AG10803 (cell line): ENCODE measurements around the gene SLC2A5.

ENCODE experiments used
- DNase-seq: peaks from one replicate; pipeline ENCODE4 v3.0.0; 2010; ENCODE audit warnings: low read depth
- H3K4me3 ChIP-seq: 2 replicates; pipeline ENCODE4 v1.5.1; 2011; ENCODE audit warnings: mild to moderate bottlenecking, low read length, control low read depth
- TF ChIP-seq, protein P1 (sequence below): conservative IDR thresholded peaks from 2 replicates; pipeline ENCODE4 v1.5.1; 2011; ENCODE audit warnings: mild to moderate bottlenecking, low read length, control low read depth, inconsistent platforms

The SLC2A5 gene

GRCh38 chr1:9061252-9061960, 8.0 kb downstream of the SLC2A5 start:
- TF ChIP-seq, protein P1, sequence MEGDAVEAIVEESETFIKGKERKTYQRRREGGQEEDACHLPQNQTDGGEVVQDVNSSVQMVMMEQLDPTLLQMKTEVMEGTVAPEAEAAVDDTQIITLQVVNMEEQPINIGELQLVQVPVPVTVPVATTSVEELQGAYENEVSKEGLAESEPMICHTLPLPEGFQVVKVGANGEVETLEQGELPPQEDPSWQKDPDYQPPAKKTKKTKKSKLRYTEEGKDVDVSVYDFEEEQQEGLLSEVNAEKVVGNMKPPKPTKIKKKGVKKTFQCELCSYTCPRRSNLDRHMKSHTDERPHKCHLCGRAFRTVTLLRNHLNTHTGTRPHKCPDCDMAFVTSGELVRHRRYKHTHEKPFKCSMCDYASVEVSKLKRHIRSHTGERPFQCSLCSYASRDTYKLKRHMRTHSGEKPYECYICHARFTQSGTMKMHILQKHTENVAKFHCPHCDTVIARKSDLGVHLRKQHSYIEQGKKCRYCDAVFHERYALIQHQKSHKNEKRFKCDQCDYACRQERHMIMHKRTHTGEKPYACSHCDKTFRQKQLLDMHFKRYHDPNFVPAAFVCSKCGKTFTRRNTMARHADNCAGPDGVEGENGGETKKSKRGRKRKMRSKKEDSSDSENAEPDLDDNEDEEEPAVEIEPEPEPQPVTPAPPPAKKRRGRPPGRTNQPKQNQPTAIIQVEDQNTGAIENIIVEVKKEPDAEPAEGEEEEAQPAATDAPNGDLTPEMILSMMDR = no peak
- no peak overlapping the region for H3K4me3 ChIP-seq
- peak; percentile 33 for DNase-seq

GRCh38 chr1:9059891-9060744, 9.3 kb downstream of the SLC2A5 start:
- TF ChIP-seq, protein P1 = no peak
- no peak for DNase-seq
- no peak overlapping the region for H3K4me3 ChIP-seq

- H3K4me3 ChIP-seq = no peak overlapping the region
- DNase-seq = peak; percentile 59
- TF ChIP-seq, protein P1 = peak; percentile 58
Measured at GRCh38 chr1:9058465-9058864, 11.0 kb downstream of the SLC2A5 start.

- TF ChIP-seq, protein P1 = no peak
- no peak overlapping the region for H3K4me3 ChIP-seq
- DNase-seq = no peak
Measured at GRCh38 chr1:9057851-9058250, 11.6 kb downstream of the SLC2A5 start.

DNA sequence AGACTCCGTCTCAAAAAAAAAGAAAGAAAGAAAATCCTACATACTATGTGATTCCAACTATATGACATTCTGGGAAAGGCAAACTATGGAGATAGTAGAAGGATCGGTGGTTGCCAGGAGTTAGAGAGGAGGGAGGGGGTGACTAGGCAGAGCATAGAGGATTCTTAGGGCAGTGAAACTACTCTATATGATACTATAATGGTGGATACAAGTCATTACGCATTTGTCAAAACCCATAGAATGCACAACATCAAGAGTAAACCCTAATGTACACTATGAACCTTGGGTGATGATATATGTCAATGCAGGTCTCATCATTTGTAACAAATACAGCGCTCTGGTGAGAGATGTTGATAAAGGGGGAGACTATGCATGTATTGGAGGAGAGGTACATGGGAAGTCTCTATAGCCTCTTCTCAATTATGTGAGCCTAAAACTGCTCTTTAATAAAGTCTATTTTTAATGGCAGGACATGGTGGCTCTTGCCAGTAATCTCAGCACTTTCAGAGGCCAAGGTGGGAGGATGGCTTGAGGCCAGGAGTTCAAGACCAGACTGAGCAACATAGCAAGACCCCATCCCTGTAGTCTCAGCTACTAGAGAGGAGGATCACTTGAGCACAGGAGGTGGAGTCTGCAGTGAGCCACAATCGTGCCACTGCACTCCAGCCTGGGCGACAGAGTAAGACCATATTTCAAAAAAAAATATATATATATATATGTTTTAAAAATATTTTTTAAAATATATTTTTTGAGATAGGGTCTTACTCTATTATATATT, 17.0 kb downstream of the SLC2A5 start:
- H3K4me3 ChIP-seq = no peak overlapping the region
- DNase-seq = no peak
- TF ChIP-seq, protein P1 = no peak

GRCh38 chr1:9051379-9051778, 18.1 kb downstream of the SLC2A5 start:
- DNase-seq = no peak
- no peak overlapping the region for H3K4me3 ChIP-seq
- TF ChIP-seq, protein P1 = no peak
